Endothelial cell of umbilical vein (primary cell): ENCODE data around the gene LSP1. TPM values are rescaled to one million over a fixed set of nuclear protein-coding genes. Genes with fewer than 3 reads are reported as not detected.

Experiments
- BruUV-seq: library from RNA; stranded (reverse); fragments of 400-500 nt; replicated peaks from 2 replicates; lab custom pipeline; 2021; lab: Mats Ljungman, UMichigan
- CTCF ChIA-PET: fragments of 300-600, 350-600 bp; sonication (Branson Sonifier 250); formaldehyde crosslinking; loops from one replicate; lab custom pipeline; 2021; ENCODE audit warnings: antibody characterized with exemption, inconsistent platforms; lab: Charles Lee
- POLR2A ChIA-PET: fragments of 300-600, 350-600 bp; sonication (Branson Sonifier 250); formaldehyde crosslinking; loops from one replicate; lab custom pipeline; 2021; ENCODE audit warnings: antibody characterized with exemption, inconsistent platforms; lab: Charles Lee
- DNase-seq: peaks from one replicate; pipeline ENCODE4 v3.0.0-alpha.2; 2011; ENCODE audit warnings: low read depth, low spot score
- FAIRE-seq: peaks from 2 replicates; lab custom pipeline; 2011; peaks lifted over from hg19 to GRCh38; lab: Jason Lieb, UNC
- H2AFZ ChIP-seq: 2 replicates; pipeline ENCODE4 v1.6.0; 2012; ENCODE audit warnings: low read depth, low read length, control low read depth, inconsistent platforms
- H3K27ac ChIP-seq: 2 replicates; pipeline ENCODE4 v1.5.1; 2011; ENCODE audit warnings: low read depth, mild to moderate bottlenecking, control low read depth, low read length, moderate library complexity; ENCODE audit not compliant: insufficient read depth
- H3K27me3 ChIP-seq, 2 experiments: 2 replicates each; pipeline versions ENCODE4 v1.6.0 to v1.6.1; 2011; ENCODE audit warnings: low read length in 2 of 2, mixed read lengths in 1 of 2; ENCODE audit not compliant: control insufficient read depth in 2 of 2, insufficient read depth in 2 of 2
- H3K36me3 ChIP-seq, 2 experiments: 2 replicates in 1 of 2; 3 replicates in 1 of 2; pipeline ENCODE4 v1.5.1; 2011; ENCODE audit warnings: low read length in 2 of 2, mild to moderate bottlenecking in 1 of 2, moderate library complexity in 1 of 2; ENCODE audit not compliant: control insufficient read depth in 2 of 2, insufficient read depth in 2 of 2; ENCODE audit errors: extremely low read depth in 1 of 2
- H3K4me1 ChIP-seq: 3 replicates; pipeline ENCODE4 v1.5.1; 2011; ENCODE audit warnings: mild to moderate bottlenecking, low read length; ENCODE audit not compliant: control insufficient read depth, insufficient read depth; ENCODE audit errors: extremely low read depth
- H3K4me2 ChIP-seq: 2 replicates; pipeline ENCODE4 v1.6.1; 2011; ENCODE audit warnings: low read length, control low read depth, mixed read lengths; ENCODE audit not compliant: insufficient read depth
- H3K4me3 ChIP-seq, 3 experiments: fragments of 200-600 bp in 1 of 3; sonication (generic), shearing (Covaris generic) in 1 of 3; replicated peaks in 1 of 3; 2 replicates each; pipeline ENCODE4 v1.5.1; 2011 to 2016; ENCODE audit warnings: control low read depth in 3 of 3, low read length in 3 of 3, mild to moderate bottlenecking in 2 of 3, inconsistent platforms in 1 of 3, low read depth in 1 of 3, moderate library complexity in 1 of 3; ENCODE audit not compliant: insufficient read depth in 1 of 3
- H3K79me2 ChIP-seq: 2 replicates; pipeline ENCODE4 v1.6.0; 2012; ENCODE audit warnings: low read length, inconsistent platforms; ENCODE audit not compliant: control insufficient read depth, insufficient read depth
- H3K9ac ChIP-seq: replicated peaks from 2 replicates; pipeline ENCODE3; 2011; ENCODE audit warnings: low read length, control low read depth; ENCODE audit not compliant: insufficient read depth; ENCODE audit errors: extremely low read depth
- H3K9me1 ChIP-seq: replicated peaks from 3 replicates; pipeline ENCODE4 v1.6.0; 2011; ENCODE audit warnings: mild to moderate bottlenecking, low read length; ENCODE audit not compliant: control insufficient read depth, insufficient read depth; ENCODE audit errors: extremely low read depth
- H3K9me3 ChIP-seq: replicated peaks from 2 replicates; pipeline ENCODE4 v1.5.1; 2012; ENCODE audit warnings: low read length, inconsistent platforms; ENCODE audit not compliant: control insufficient read depth, insufficient read depth
- H4K20me1 ChIP-seq: replicated peaks from 2 replicates; pipeline ENCODE3; 2011; ENCODE audit warnings: mild to moderate bottlenecking, low read length; ENCODE audit not compliant: control insufficient read depth, insufficient read depth; ENCODE audit errors: extremely low read depth
- EZH2 ChIP-seq: IDR thresholded peaks from 2 replicates; pipeline ENCODE4 v1.6.1; 2012; ENCODE audit warnings: borderline replicate concordance, low read depth, mild to moderate bottlenecking, moderate library complexity, low read length, inconsistent platforms; ENCODE audit not compliant: severe bottlenecking
- JUN ChIP-seq: IDR thresholded peaks from 2 replicates; pipeline ENCODE4 v1.6.1; 2011; ENCODE audit warnings: borderline replicate concordance, low read depth; ENCODE audit not compliant: insufficient read length, insufficient read depth
- MAX ChIP-seq: IDR thresholded peaks from 2 replicates; pipeline ENCODE4 v1.6.1; 2011; ENCODE audit not compliant: insufficient read depth, insufficient read length
- MYC ChIP-seq: IDR thresholded peaks from one replicate; pipeline ENCODE4 v1.6.1; 2011; ENCODE audit warnings: mild to moderate bottlenecking, low read depth, low read length
- POLR2A ChIP-seq: IDR thresholded peaks from 2 replicates; pipeline ENCODE4 v1.6.1; 2012; ENCODE audit warnings: low read depth, mild to moderate bottlenecking, control low read depth, low read length
- dilution Hi-C: fragments of 300-500 bp; cut with MboI; formaldehyde crosslinking; loops from one replicate; pipeline ENCODE4 v1.15.0; 2019; ENCODE audit warnings: low sequenced_read_pairs; ENCODE audit not compliant: extremely low pct_ligation_motif_present
- intact Hi-C: fragments of 100-400 bp; cut with micrococcal nuclease; formaldehyde crosslinking; loops from one replicate; pipeline ENCODE4 v1.10.0; 2022
- polyA plus RNA-seq, 4 experiments: library from polyadenylated mRNA; depleted of rRNA in 3 of 4; stranded (reverse) in 3 of 4; unstranded in 1 of 4; fragments of >200 nt; gene quantifications; 2 replicates each; pipeline versions ENCODE4 v1.2.1 to v1.2.3, GENCODE V29; 2011 to 2012; ENCODE audit warnings: missing spikeins in 1 of 4
- total RNA-seq: library from RNA; stranded (reverse); gene quantifications from 2 replicates; pipeline ENCODE4 v1.2.3, GENCODE V29; 2021

The LSP1 gene
- total and polyA plus RNA-seq, 2 donors (not counting 3 experiments of a cell fraction or from before 2014, with no cell fraction given) = not detected

GRCh38 chr11:1817511-1817910 is 35.4 kb upstream of the LSP1 start:
- Histone ChIP-seq H2AFZ (no peak overlapping the region), H3K36me3 (no peaks in the 10 kb centered on the region), H3K9me3 (no peaks in the 10 kb centered on the region), H3K27me3 (peaks cover 0 to 1% of the 10 kb centered on the region in 2 experiments), H3K4me3 (no peak overlapping the region), H3K4me1 (no peaks in the 10 kb centered on the region), H3K79me2 (no peaks in the 10 kb centered on the region), H3K27ac (no peak overlapping the region), H3K4me2 (no peak overlapping the region), H3K9me1 (no peaks in the 10 kb centered on the region), H4K20me1 (no peaks in the 10 kb centered on the region), H3K9ac (no peak overlapping the region)
- no TSS peak for BruUV-seq
- POLR2A ChIA-PET = no interaction called here
- FAIRE-seq (no peak), DNase-seq (no peak)
- CTCF ChIA-PET = interaction anchor here (0.6 to 1.6 kb wide), 5 partner anchors 8 to 165 kb away, joined by 3 to 8 read pairs (median 4); no protein-coding TSS in a partner anchor
- intact Hi-C loops = no loop called here
- dilution Hi-C loops = no loop called here
- TF ChIP-seq POLR2A = no peak
- no peak for TF ChIP-seq EZH2
- TF ChIP-seq MAX = no peak

GRCh38 chr11:1819074-1819473 is 33.8 kb upstream of the LSP1 start:
- H3K4me3 ChIP-seq = no peak overlapping the region
- DNase-seq = no peak
- no peak for TF ChIP-seq JUN
- TF ChIP-seq MYC = no peak
- no peaks in the 10 kb centered on the region for H4K20me1 ChIP-seq
- no peak overlapping the region for H3K9ac ChIP-seq
- H2AFZ ChIP-seq = no peak overlapping the region
- FAIRE-seq = no peak
- BruUV-seq = no TSS peak
- no peaks in the 10 kb centered on the region for H3K9me1 ChIP-seq
- ChIA-PET POLR2A (no interaction called here), CTCF (interaction anchor here (1.5 kb wide), 1 partner anchor 167 kb away, joined by 8 read pairs; no protein-coding TSS in a partner anchor)
- H3K79me2 ChIP-seq = no peaks in the 10 kb centered on the region
- H3K9me3 ChIP-seq = no peaks in the 10 kb centered on the region
- H3K4me2 ChIP-seq = no peak overlapping the region
- intact Hi-C loops = no loop called here
- no peaks in the 10 kb centered on the region for H3K36me3 ChIP-seq
- no peak overlapping the region for H3K27ac ChIP-seq
- peaks cover 0 to 1% of the 10 kb centered on the region in 2 experiments for H3K27me3 ChIP-seq
- dilution Hi-C loops = no loop called here
- no peaks in the 10 kb centered on the region for H3K4me1 ChIP-seq
